Endothelial cell (in vitro differentiated cells): ENCODE results near the gene ITPK1. TPM values are rescaled to one million over a fixed set of nuclear protein-coding genes. Genes with fewer than 3 reads are reported as not detected.

Source experiments
- DNase-seq: peaks from one replicate; pipeline ENCODE4 v3.0.0; 2021; ENCODE audit warnings: low spot score
- H3K27ac Mint-ChIP-seq: one replicate; pipeline ENCODE4 v1.8.0; 2021; ENCODE audit warnings: mixed read lengths, inconsistent platforms; ENCODE audit not compliant: unreplicated experiment
- H3K27me3 Mint-ChIP-seq: one replicate; pipeline ENCODE4 v1.8.0; 2021; ENCODE audit warnings: mild to moderate bottlenecking, moderate library complexity, mixed read lengths, inconsistent platforms; ENCODE audit not compliant: unreplicated experiment
- H3K36me3 Mint-ChIP-seq: one replicate; pipeline ENCODE4 v1.8.0; 2021; ENCODE audit warnings: mild to moderate bottlenecking, low read depth, mixed read lengths, inconsistent platforms; ENCODE audit not compliant: unreplicated experiment
- H3K4me1 Mint-ChIP-seq: one replicate; pipeline ENCODE4 v1.8.0; 2021; ENCODE audit warnings: mild to moderate bottlenecking, mixed read lengths, inconsistent platforms; ENCODE audit not compliant: unreplicated experiment
- H3K4me3 Mint-ChIP-seq: one replicate; pipeline ENCODE4 v1.8.0; 2021; ENCODE audit warnings: mild to moderate bottlenecking, mixed read lengths, inconsistent platforms; ENCODE audit not compliant: unreplicated experiment
- H3K9me3 Mint-ChIP-seq: one replicate; pipeline ENCODE4 v1.8.0; 2021; ENCODE audit warnings: mixed read lengths, inconsistent platforms; ENCODE audit not compliant: unreplicated experiment
- CTCF ChIP-seq: fragments of 200-600 bp; sonication (generic); IDR thresholded peaks from one replicate; pipeline ENCODE4 v1.5.0; 2021; ENCODE audit warnings: antibody characterized with exemption; ENCODE audit not compliant: unreplicated experiment
- total RNA-seq: library from RNA; stranded (reverse); fragmentation: NEBNext Ultra II Directional; extraction: Animal tissue kit (Norgen Biotek cat#: 25700); gene quantifications from one replicate; pipeline ENCODE4 v1.2.1, GENCODE V29; 2021; ENCODE audit not compliant: unreplicated experiment

Gene ITPK1
- total RNA-seq, 1 donor from 2014 or later = 39.2 TPM

- no peak for TF ChIP-seq CTCF
- Mint-ChIP-seq H3K27me3 (peaks cover 2% of the 10 kb centered on the region), H3K4me1 (peaks cover 3% of the 10 kb centered on the region), H3K4me3 (no peak overlapping the region), H3K27ac (no peak overlapping the region), H3K9me3 (no peaks in the 10 kb centered on the region), H3K36me3 (peaks cover 4% of the 10 kb centered on the region)
- no peak for DNase-seq
Measured at GRCh38 chr14:93031505-93032315, 84.0 kb downstream of the ITPK1 start.

GRCh38 chr14:93030761-93031160 lies 85.0 kb downstream of the ITPK1 start:
- Mint-ChIP-seq H3K27me3 (peaks cover 2% of the 10 kb centered on the region), H3K4me1 (peaks cover 3% of the 10 kb centered on the region), H3K36me3 (peaks cover 4% of the 10 kb centered on the region), H3K9me3 (no peaks in the 10 kb centered on the region), H3K27ac (no peak overlapping the region), H3K4me3 (no peak overlapping the region)
- TF ChIP-seq CTCF = no peak
- DNase-seq = no peak

GRCh38 chr14:93029911-93030508 lies 85.7 kb downstream of the ITPK1 start:
- peaks cover 4% of the 10 kb centered on the region for H3K36me3 Mint-ChIP-seq
- H3K9me3 Mint-ChIP-seq = no peaks in the 10 kb centered on the region
- peaks cover 2% of the 10 kb centered on the region for H3K27me3 Mint-ChIP-seq
- H3K4me3 Mint-ChIP-seq = no peak overlapping the region
- no peak for DNase-seq
- no peak for TF ChIP-seq CTCF
- H3K4me1 Mint-ChIP-seq = peaks cover 3% of the 10 kb centered on the region
- H3K27ac Mint-ChIP-seq = no peak overlapping the region

- no peaks in the 10 kb centered on the region for H3K9me3 Mint-ChIP-seq
- H3K4me1 Mint-ChIP-seq = peaks cover 5% of the 10 kb centered on the region
- no peak for DNase-seq
- H3K4me3 Mint-ChIP-seq = no peak overlapping the region
- peaks cover 2% of the 10 kb centered on the region for H3K27me3 Mint-ChIP-seq
- no peak for TF ChIP-seq CTCF
- H3K36me3 Mint-ChIP-seq = peaks cover 4% of the 10 kb centered on the region
- no peak overlapping the region for H3K27ac Mint-ChIP-seq
Measured at GRCh38 chr14:93029417-93029816, 86.3 kb downstream of the ITPK1 start.

GRCh38 chr14:93028724-93029076 lies 87.0 kb downstream of the ITPK1 start:
- no peaks in the 10 kb centered on the region for H3K9me3 Mint-ChIP-seq
- no peak overlapping the region for H3K4me3 Mint-ChIP-seq
- H3K27me3 Mint-ChIP-seq = peaks cover under 1% of the 10 kb centered on the region
- H3K27ac Mint-ChIP-seq = no peak overlapping the region
- TF ChIP-seq CTCF = no peak
- DNase-seq = no peak
- H3K36me3 Mint-ChIP-seq = peaks cover 4% of the 10 kb centered on the region
- peaks cover 9% of the 10 kb centered on the region for H3K4me1 Mint-ChIP-seq
